ENCODE measurements around the gene MGA. TPM values are rescaled to one million over a fixed set of nuclear protein-coding genes. Genes with fewer than 3 reads are reported as not detected.

Gene MGA
- total and polyA plus RNA-seq, 2 experiments from 2014 or later = 10.9 to 39.6 TPM

DNA sequence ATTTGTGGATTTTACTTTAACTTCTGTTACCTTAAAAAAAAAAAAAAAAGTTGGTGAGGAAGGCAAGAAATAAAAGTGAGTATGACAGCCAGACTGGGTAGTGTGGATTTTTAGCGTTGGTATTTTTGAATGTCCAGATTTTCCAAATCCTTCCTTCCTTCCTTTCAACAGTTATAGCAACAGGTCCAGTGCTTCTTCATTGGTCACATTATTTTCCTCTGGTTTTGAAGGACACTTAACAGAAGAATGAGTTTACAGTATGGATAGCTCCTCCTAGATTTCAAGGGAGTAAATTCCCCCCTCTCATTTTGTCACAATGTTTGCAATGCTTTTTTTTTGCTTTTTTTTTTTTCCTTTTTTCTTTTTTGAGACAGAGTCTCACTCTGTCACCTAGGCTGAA is 120.5 kb downstream of the MGA start:
- no peaks in the 10 kb centered on the region for H3K9me3 ChIP-seq (ENCODE audit: low read depth)
- H3K79me2 ChIP-seq = peaks cover 74% of the 10 kb centered on the region
- peak overlapping the region; percentile 48 for H3K4me2 ChIP-seq
- TF ChIP-seq, protein P1, sequence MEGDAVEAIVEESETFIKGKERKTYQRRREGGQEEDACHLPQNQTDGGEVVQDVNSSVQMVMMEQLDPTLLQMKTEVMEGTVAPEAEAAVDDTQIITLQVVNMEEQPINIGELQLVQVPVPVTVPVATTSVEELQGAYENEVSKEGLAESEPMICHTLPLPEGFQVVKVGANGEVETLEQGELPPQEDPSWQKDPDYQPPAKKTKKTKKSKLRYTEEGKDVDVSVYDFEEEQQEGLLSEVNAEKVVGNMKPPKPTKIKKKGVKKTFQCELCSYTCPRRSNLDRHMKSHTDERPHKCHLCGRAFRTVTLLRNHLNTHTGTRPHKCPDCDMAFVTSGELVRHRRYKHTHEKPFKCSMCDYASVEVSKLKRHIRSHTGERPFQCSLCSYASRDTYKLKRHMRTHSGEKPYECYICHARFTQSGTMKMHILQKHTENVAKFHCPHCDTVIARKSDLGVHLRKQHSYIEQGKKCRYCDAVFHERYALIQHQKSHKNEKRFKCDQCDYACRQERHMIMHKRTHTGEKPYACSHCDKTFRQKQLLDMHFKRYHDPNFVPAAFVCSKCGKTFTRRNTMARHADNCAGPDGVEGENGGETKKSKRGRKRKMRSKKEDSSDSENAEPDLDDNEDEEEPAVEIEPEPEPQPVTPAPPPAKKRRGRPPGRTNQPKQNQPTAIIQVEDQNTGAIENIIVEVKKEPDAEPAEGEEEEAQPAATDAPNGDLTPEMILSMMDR (IDR thresholded peaks at IDR 0.05; ENCODE audit: poor library complexity) = no peak
- TF ChIP-seq EZH2 (IDR thresholded peaks at IDR 0.05; ENCODE audit: borderline replicate concordance) = no peak
- no peak for TF ChIP-seq EZH2phosphoT487 (IDR thresholded peaks at IDR 0.05; ENCODE audit: low read depth, severe bottlenecking, unreplicated experiment)
- no peaks in the 10 kb centered on the region for H3K27me3 ChIP-seq
- no peaks in the 10 kb centered on the region for H4K20me1 ChIP-seq (ENCODE audit: insufficient read depth, poor library complexity, severe bottlenecking)
- WGBS (ENCODE audit: low lambda C conversion rate, missing lambda C conversion rate) = 56% methylated on average over 1 of the region's 1 CpG
- H3K27ac ChIP-seq = peak overlapping the region; percentile 74
- H3K9me2 ChIP-seq (replicated peaks; ENCODE audit: insufficient read depth) = no peaks in the 10 kb centered on the region
- no peak overlapping the region for H2AFZ ChIP-seq
- no peaks in the 10 kb centered on the region for H3K36me3 ChIP-seq (replicated peaks; ENCODE audit: insufficient read depth, low read depth)
- no peak overlapping the region for H3K4me3 ChIP-seq
- peaks cover 34% of the 10 kb centered on the region for H3K4me1 ChIP-seq (ENCODE audit: insufficient read depth)
- no peak for DNase-seq (ENCODE audit: low spot score)

- H4K20me1 ChIP-seq (ENCODE audit: insufficient read depth, poor library complexity, severe bottlenecking) = no peaks in the 10 kb centered on the region
- no peak overlapping the region for H3K4me2 ChIP-seq
- H2AFZ ChIP-seq = no peak overlapping the region
- H3K9me2 ChIP-seq (replicated peaks; ENCODE audit: insufficient read depth) = no peaks in the 10 kb centered on the region
- H3K79me2 ChIP-seq = peaks cover 73% of the 10 kb centered on the region
- peak overlapping the region; percentile 84 for H3K27ac ChIP-seq
- 91% methylated on average over 5 of the region's 5 CpGs for WGBS (ENCODE audit: low lambda C conversion rate, missing lambda C conversion rate)
- no peak overlapping the region for H3K4me3 ChIP-seq
- peaks cover 26% of the 10 kb centered on the region for H3K4me1 ChIP-seq (ENCODE audit: insufficient read depth)
- no peaks in the 10 kb centered on the region for H3K27me3 ChIP-seq
- no peak for DNase-seq (ENCODE audit: low spot score)
- no peaks in the 10 kb centered on the region for H3K36me3 ChIP-seq (replicated peaks; ENCODE audit: insufficient read depth, low read depth)
- no peaks in the 10 kb centered on the region for H3K9me3 ChIP-seq (ENCODE audit: low read depth)
- TF ChIP-seq, protein P1 (IDR thresholded peaks at IDR 0.05; ENCODE audit: poor library complexity) = no peak
- TF ChIP-seq EZH2phosphoT487 (IDR thresholded peaks at IDR 0.05; ENCODE audit: low read depth, severe bottlenecking, unreplicated experiment) (no peak), EZH2 (IDR thresholded peaks at IDR 0.05; ENCODE audit: borderline replicate concordance) (no peak)
These were observed 122.4 kb downstream of the MGA start for GRCh38 chr15:41782371-41783282.

- TF ChIP-seq EZH2 (IDR thresholded peaks at IDR 0.05; ENCODE audit: borderline replicate concordance) (no peak), EZH2phosphoT487 (IDR thresholded peaks at IDR 0.05; ENCODE audit: low read depth, severe bottlenecking, unreplicated experiment) (no peak)
- TF ChIP-seq, protein P1 (IDR thresholded peaks at IDR 0.05; ENCODE audit: poor library complexity) = no peak
- peak; percentile 31 for DNase-seq (ENCODE audit: low spot score)
- no peak overlapping the region for H2AFZ ChIP-seq
- H3K9me2 ChIP-seq (replicated peaks; ENCODE audit: insufficient read depth) = no peaks in the 10 kb centered on the region
- H3K27ac ChIP-seq = peak overlapping the region; percentile 84
- H4K20me1 ChIP-seq (ENCODE audit: insufficient read depth, poor library complexity, severe bottlenecking) = no peaks in the 10 kb centered on the region
- H3K4me1 ChIP-seq (ENCODE audit: insufficient read depth) = peaks cover 33% of the 10 kb centered on the region
- no peak overlapping the region for H3K4me2 ChIP-seq
- no peaks in the 10 kb centered on the region for H3K9me3 ChIP-seq (ENCODE audit: low read depth)
- H3K27me3 ChIP-seq = no peaks in the 10 kb centered on the region
- 53% methylated on average over 1 of the region's 1 CpG for WGBS (ENCODE audit: low lambda C conversion rate, missing lambda C conversion rate)
- no peak overlapping the region for H3K4me3 ChIP-seq
- peaks cover 73% of the 10 kb centered on the region for H3K79me2 ChIP-seq
- no peaks in the 10 kb centered on the region for H3K36me3 ChIP-seq (replicated peaks; ENCODE audit: insufficient read depth, low read depth)
These were observed 123.1 kb downstream of the MGA start for GRCh38 chr15:41783296-41783695.

Data from hepatocyte (in vitro differentiated cells).